Measurements from ENCODE around the gene WSB2.
A peak's percentile ranks its signal among the peaks of the same experiment; 100 is the strongest.

The WSB2 gene

GRCh38 chr12:118102609-118103008, 41.6 kb upstream of the WSB2 start:
- DNase-seq (ENCODE audit: low spot score): no peak
- in situ Hi-C loops (cut with MboI; ENCODE audit: low sequenced_read_pairs, unreplicated experiment): no loop called here
- TF ChIP-seq, protein P1, sequence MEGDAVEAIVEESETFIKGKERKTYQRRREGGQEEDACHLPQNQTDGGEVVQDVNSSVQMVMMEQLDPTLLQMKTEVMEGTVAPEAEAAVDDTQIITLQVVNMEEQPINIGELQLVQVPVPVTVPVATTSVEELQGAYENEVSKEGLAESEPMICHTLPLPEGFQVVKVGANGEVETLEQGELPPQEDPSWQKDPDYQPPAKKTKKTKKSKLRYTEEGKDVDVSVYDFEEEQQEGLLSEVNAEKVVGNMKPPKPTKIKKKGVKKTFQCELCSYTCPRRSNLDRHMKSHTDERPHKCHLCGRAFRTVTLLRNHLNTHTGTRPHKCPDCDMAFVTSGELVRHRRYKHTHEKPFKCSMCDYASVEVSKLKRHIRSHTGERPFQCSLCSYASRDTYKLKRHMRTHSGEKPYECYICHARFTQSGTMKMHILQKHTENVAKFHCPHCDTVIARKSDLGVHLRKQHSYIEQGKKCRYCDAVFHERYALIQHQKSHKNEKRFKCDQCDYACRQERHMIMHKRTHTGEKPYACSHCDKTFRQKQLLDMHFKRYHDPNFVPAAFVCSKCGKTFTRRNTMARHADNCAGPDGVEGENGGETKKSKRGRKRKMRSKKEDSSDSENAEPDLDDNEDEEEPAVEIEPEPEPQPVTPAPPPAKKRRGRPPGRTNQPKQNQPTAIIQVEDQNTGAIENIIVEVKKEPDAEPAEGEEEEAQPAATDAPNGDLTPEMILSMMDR (IDR thresholded peaks at IDR 0.05; ENCODE audit: borderline replicate concordance, control extremely low read depth, extremely low read depth, insufficient read depth, missing control alignments): no peak

DNA sequence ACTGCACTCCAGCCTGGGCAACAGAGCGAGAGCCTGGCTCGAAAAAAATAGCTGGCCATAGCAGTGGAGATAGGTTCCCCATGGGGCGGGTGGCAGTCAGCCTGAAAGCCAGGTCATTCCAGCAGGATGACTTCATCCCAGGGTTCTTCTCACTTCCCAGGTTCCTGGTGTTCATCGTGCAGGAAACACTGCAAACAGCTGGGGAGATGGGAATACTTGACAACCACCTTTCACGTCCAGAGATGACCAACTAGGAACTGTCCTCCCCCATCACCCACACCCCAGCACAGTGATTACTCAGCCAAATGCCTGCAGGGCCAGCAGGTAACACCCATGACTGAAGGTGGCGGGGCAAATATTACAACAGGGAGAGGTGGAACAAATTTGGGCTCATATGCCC, 41.1 kb upstream of the WSB2 start:
- no peak for DNase-seq (ENCODE audit: low spot score)
- TF ChIP-seq, protein P1 (IDR thresholded peaks at IDR 0.05; ENCODE audit: borderline replicate concordance, control extremely low read depth, extremely low read depth, insufficient read depth, missing control alignments): no peak
- in situ Hi-C loops (cut with MboI; ENCODE audit: low sequenced_read_pairs, unreplicated experiment): no loop called here

GRCh38 chr12:118101051-118101450, 40.1 kb upstream of the WSB2 start:
- TF ChIP-seq, protein P1 (IDR thresholded peaks at IDR 0.05; ENCODE audit: borderline replicate concordance, control extremely low read depth, extremely low read depth, insufficient read depth, missing control alignments): no peak
- no peak for DNase-seq (ENCODE audit: low spot score)
- in situ Hi-C loops (cut with MboI; ENCODE audit: low sequenced_read_pairs, unreplicated experiment): no loop called here

DNA sequence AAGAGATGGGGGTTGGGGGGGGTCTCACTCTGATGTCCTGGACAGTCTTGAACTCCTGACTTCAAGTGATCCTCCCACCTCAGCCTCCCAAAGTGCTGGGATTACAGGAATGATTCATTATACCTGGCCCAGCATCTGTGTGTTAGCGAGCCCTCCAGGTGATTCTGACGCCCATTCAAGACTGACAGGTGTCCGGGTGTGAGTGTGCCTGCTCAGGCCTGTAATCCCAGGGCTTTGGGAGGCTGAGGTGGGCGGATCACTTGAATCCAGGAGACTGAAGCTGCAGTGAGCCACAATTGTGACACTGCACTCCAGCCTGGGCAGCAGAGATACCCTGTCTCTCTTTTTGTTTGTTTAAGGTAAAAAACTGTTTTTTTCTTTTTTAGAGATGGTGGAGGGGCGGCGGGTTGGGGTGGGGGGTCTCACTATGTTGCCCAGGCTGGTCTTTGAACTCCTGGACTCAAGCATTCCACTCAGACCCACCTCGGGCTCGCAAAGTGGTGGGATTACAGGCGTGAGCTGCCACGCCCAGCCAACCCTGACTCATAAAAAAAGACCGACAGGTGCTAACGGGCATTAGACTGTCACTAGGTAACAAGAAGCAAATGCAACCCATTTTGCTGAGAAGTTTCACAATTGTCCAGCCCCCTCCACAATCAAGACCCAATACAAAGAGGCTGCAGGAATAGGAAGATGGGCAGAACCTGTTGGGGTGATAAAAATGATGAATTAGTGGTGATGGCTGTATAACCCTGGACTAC, 38.1 kb upstream of the WSB2 start:
- in situ Hi-C loops (cut with MboI; ENCODE audit: low sequenced_read_pairs, unreplicated experiment): no loop called here
- TF ChIP-seq, protein P1 (IDR thresholded peaks at IDR 0.05; ENCODE audit: borderline replicate concordance, control extremely low read depth, extremely low read depth, insufficient read depth, missing control alignments): no peak
- DNase-seq (ENCODE audit: low spot score): peak; percentile 21

GRCh38 chr12:118098401-118098800, 37.4 kb upstream of the WSB2 start:
- TF ChIP-seq, protein P1 (IDR thresholded peaks at IDR 0.05; ENCODE audit: borderline replicate concordance, control extremely low read depth, extremely low read depth, insufficient read depth, missing control alignments): no peak
- no peak for DNase-seq (ENCODE audit: low spot score)
- in situ Hi-C loops (cut with MboI; ENCODE audit: low sequenced_read_pairs, unreplicated experiment): no loop called here

DNA sequence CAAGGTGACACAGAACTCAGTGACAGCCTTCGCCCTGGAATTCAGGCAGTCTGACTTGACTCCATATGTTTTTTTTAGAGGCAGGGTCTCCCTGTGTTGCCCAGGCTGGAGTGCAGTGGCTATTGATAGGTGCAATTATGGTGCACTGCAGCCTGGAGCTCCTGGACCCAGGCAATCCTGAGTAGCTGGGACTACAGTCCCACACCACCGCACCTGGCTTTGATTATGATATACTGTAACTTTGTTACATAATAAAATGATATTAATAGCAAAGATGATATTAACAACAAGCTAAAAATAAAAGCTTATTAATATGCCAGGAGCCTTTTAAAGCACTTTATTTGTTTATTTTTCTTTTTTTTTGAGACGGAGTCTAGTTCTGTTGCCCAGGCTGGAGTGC, 33.1 kb upstream of the WSB2 start:
- TF ChIP-seq, protein P1 (IDR thresholded peaks at IDR 0.05; ENCODE audit: borderline replicate concordance, control extremely low read depth, extremely low read depth, insufficient read depth, missing control alignments): no peak
- in situ Hi-C loops (cut with MboI; ENCODE audit: low sequenced_read_pairs, unreplicated experiment): no loop called here
- DNase-seq (ENCODE audit: low spot score): no peak
